ENCODE data around the gene ADARB2.
"Not testable (repeated sequence)": the region's sequence is repeated elsewhere in the genome, so short reads cannot be mapped to it uniquely, and the experiment has no call there.

ADARB2 gene

DNA sequence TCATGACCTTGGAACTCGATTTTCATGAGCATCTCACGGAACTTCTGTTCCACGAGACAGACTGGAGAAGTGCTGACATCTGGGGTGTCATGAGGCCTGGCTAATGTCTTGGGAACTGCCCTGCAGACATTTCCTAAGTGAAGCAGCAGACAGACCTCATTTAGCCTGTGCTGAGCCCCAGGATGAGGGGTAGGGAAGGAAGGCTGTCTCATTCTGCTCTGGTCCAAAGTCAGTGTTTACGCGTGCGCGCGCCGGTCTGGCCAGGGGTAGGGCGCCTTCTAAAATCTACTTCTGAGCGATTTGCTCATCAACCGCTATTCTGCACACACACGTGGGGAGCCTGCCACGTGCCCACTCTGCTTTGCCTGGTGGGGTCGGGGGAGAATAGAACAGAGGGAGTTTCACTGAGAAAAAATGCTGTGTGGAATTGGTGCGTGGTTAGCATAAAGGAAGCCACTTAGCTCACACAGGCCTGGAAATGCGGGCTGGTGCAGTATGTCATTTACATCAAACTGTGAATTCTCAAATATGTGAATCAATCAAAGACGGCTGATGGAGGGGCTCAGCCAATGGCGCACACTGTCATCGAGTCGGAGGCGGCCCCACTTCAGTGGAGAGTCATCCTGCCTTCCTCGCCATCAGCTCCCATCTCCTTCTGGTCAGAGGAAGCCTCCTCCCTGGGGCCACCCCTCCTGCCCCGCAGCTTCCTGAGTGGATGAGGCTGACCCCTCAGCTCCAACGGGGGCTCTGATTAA lies 335.1 kb downstream of the ADARB2 start:
- no peak overlapping the region for H3K4me3 ChIP-seq (ENCODE audit: low read depth, low read length)
- TF ChIP-seq, protein P1, sequence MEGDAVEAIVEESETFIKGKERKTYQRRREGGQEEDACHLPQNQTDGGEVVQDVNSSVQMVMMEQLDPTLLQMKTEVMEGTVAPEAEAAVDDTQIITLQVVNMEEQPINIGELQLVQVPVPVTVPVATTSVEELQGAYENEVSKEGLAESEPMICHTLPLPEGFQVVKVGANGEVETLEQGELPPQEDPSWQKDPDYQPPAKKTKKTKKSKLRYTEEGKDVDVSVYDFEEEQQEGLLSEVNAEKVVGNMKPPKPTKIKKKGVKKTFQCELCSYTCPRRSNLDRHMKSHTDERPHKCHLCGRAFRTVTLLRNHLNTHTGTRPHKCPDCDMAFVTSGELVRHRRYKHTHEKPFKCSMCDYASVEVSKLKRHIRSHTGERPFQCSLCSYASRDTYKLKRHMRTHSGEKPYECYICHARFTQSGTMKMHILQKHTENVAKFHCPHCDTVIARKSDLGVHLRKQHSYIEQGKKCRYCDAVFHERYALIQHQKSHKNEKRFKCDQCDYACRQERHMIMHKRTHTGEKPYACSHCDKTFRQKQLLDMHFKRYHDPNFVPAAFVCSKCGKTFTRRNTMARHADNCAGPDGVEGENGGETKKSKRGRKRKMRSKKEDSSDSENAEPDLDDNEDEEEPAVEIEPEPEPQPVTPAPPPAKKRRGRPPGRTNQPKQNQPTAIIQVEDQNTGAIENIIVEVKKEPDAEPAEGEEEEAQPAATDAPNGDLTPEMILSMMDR (IDR thresholded peaks at IDR 0.05; ENCODE audit: borderline replicate concordance, insufficient read depth, low read depth, low read length) = no peak

DNA sequence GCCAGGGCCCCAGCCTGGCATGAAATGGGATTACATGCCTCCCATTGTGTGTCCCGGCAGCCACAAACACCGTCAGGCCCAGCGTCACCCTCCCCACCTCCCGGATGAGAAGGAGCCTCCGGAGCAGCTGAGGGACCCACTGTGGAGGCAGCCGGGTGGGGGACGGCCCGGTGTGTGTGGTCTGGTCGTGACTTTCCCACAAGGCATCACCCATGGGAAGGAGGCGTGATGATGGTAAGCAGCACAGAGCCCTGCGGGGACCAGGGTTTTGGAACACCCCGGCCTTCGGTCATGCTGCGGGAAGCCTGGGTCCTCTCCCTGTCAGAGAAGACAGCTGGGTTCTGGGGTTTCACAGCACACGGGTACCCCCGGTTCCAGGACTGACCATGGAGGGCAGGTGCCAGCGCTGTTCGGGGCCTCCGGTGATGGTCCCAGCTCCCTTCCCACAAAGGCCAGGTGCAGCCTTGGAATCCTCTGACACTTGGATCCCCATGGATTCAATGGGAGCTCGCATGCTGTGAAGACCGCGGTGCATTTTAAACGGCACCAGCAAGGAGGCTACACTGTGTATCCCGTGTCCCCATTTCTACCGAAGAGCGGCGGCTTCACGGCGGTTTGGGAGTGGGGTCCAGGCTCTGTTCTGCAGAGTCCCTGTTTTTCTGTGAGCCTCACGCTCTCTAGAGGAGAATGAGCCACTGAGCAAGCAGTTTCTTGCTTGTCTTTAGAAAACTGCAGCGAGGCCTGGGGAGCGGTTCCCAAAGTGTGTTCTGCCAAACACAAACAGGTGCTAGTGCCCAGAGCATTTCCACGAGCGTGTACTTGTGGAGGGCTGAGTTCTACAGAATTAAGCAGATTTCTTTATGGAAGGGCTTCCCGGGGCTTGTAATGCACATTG lies 336.0 kb downstream of the ADARB2 start:
- TF ChIP-seq, protein P1 (IDR thresholded peaks at IDR 0.05; ENCODE audit: borderline replicate concordance, insufficient read depth, low read depth, low read length) = no peak
- H3K4me3 ChIP-seq (ENCODE audit: low read depth, low read length) = no peak overlapping the region

DNA sequence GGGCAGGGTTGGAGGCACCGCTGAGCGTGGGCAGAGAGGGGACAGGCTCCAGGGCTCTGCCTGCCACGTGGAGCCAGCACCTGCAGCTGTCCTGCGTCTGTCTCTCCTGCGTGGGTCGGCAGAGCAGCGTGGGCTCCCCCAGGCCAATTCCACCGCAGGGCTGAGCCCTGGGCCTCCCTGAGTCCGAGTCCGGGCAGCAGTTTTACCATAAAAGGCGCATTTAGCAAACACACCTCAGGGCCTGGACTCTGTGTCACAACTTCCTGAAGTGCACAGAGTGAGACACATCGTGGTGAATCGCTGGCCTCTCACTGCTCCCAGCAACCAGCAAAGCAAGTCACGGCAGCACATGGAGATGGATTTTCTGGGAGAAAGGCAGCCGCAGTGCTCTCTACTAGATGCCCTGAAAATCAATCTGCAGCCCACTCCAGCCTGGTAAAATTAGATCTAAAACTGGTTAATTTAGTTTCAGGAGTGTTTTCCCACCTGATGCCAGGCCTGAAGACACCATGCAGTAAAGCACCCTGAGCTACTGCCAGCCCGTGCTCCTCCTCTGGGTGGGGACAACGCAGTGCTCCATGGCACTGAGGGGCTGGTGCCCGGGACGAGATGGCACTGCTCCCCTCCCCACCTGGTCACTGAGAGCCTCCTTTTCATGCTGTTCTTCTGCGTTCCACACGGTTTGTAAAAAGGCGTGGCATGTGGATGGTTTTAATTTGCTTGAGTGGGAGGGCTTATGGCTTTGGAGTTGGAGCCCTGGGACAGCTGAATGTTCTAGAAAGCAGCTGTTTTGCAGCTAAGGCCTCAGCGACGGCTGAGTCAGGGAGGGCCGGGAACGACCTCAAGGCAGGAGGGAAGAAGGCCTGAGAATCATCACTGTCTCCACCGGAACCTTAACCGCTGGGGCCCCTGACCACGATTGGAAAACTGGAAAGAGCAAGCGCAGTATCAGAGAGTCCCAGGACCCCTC lies 336.9 kb downstream of the ADARB2 start:
- TF ChIP-seq, protein P1 (IDR thresholded peaks at IDR 0.05; ENCODE audit: borderline replicate concordance, insufficient read depth, low read depth, low read length) = no peak
- no peak overlapping the region for H3K4me3 ChIP-seq (ENCODE audit: low read depth, low read length)

DNA sequence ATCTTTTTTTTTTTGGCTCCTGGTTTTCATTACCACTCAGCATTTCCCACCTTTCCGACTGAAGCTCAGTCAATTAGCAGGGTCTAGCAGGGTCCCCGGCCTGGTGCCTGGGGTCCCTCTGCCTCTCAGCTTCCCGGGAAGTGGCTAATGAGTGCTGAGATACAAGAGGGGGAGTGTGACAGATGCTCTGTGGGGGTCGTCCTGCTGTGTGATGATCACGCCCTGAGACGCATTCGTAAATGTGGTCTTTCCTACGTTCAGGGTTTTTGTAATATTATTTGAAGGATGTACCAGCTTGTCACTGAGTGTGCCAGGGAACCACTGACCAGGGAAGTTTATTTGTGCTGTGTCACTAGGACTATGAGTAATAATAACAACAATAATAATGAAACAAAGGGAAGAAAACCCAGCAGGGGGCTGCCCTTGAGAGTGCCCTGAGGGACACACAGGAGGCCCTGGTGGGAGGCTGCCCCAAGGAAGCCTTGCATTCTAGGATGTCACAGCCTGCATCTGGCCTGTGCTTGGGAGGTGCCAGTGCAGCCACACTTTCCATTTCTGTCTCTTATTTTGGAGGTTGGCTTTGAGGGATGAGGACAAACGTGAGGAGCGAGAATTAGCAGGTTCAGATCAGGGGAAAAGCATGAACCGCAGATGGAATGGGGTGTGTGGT lies 337.8 kb downstream of the ADARB2 start:
- TF ChIP-seq, protein P1 (IDR thresholded peaks at IDR 0.05; ENCODE audit: borderline replicate concordance, insufficient read depth, low read depth, low read length) = no peak
- no peak overlapping the region for H3K4me3 ChIP-seq (ENCODE audit: low read depth, low read length)

DNA sequence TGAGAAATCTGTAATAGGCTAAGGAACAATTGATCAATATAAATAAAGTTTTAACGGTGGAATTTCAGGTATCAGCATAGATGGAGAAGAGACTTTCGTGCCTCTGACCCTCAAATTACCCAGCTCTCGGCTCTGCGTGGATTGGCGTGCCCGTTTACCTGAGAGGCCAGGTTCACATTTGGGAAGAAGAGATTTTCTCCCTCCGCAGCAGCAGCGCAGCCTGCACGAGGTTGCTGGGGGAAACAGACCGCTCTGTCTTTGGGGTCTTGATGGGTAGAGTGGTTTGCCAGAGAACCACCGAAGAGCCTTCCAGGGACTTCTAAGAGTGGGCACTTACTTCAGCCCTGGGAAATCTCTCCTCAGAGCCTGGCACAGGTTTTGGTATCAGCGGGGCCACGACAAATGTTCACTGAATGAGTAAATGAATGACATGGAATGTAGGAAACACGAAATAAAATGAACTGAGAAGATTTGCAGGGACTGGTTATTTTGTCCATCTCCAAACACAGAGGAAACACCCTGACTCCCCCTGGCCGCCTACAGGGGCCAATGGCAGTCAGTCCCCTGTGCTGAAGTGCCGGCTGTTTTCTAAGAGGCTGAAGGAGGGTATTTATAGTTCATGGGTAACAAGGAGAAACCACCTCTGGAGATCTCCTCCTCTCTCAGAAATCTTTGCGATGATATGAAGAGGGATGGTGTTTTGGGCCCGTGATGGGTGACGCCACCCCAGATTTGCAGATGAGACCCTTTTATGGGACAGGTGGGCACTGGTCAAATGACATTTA lies 338.5 kb downstream of the ADARB2 start:
- TF ChIP-seq, protein P1 (IDR thresholded peaks at IDR 0.05; ENCODE audit: borderline replicate concordance, insufficient read depth, low read depth, low read length) = no peak
- no peak overlapping the region for H3K4me3 ChIP-seq (ENCODE audit: low read depth, low read length)

DNA sequence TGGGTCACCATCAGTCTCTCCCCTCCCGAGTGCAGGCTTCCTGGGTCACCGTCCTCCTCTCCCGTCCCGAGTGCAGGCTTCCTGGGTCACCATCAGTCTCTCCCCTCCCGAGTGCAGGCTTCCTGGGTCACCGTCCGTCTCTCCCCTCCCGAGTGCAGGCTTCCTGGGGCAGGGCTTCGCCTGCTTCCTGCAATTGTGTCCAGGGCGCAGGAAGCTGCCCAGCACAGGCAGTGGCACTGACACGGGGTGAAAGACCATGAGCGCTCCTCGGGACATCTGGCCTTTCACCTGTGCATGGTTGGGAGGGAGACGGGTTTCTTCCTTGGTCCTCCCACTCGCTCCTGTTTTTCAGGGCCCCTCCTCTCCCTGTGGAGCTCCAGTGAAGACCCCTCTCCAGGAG lies 339.2 kb downstream of the ADARB2 start:
- H3K4me3 ChIP-seq (ENCODE audit: low read depth, low read length) = not testable (repeated sequence)

Measured in GM12875 (cell line).